K562 (cell line): Measurements from ENCODE around the gene ATIC. TPM values are rescaled to one million over a fixed set of nuclear protein-coding genes. Genes with fewer than 3 reads are reported as not detected.

ENCODE experiments used
- ATAC-seq: fragments of 200-7000 bp; cut with Tn5 transposase; 3 replicates; pipeline ENCODE4 v1.9.1; 2020; ENCODE audit warnings: moderate library complexity
- BruUV-seq: library from RNA; stranded (reverse); fragments of 400-500 nt; replicated peaks from 2 replicates; lab custom pipeline; 2021; lab: Mats Ljungman, UMichigan
- CTCF ChIA-PET: fragments of 300-600 bp; formaldehyde crosslinking; extraction: SDS; loops from one replicate; lab custom pipeline; 2021; ENCODE audit warnings: low intra/inter-chr PET ratio; lab: Yijun Ruan, JAX
- POLR2A ChIA-PET: fragments of 300-600, 350-650 bp; sonication (Branson Sonifier 250); formaldehyde crosslinking; extraction: SDS; loops from one replicate; lab custom pipeline; 2021; ENCODE audit warnings: antibody characterized with exemption, inconsistent platforms; lab: Yijun Ruan, JAX
- DNase-seq, 4 experiments: peaks; one replicate each; pipeline versions ENCODE4 v3.0.0 to v3.0.0-alpha.2; 2011 to 2018; ENCODE audit warnings: low spot score in 3 of 4, mixed read lengths in 3 of 4; ENCODE audit errors: extremely low read depth in 1 of 4
- FAIRE-seq: peaks from 2 replicates; lab custom pipeline; 2011; peaks lifted over from hg19 to GRCh38; lab: Jason Lieb, UNC
- H2AFZ ChIP-seq: 2 replicates; pipeline ENCODE4 v1.6.0; 2011; ENCODE audit warnings: low read depth, low read length, control low read depth, inconsistent platforms
- H3K27ac ChIP-seq: fragments of 200-600 bp; 3 replicates; pipeline ENCODE4 v1.8.0; 2011; ENCODE audit warnings: low read depth, mild to moderate bottlenecking, control low read depth, inconsistent platforms, low read length, moderate library complexity, mixed read lengths; ENCODE audit errors: extremely low read depth
- H3K27me3 ChIP-seq, 2 experiments: fragments of 300-600 bp in 1 of 2; 2 replicates in 1 of 2; 3 replicates in 1 of 2; pipeline versions ENCODE4 v1.6.0 to v1.8.0; 2011; ENCODE audit warnings: inconsistent platforms in 2 of 2, low read length in 2 of 2, mild to moderate bottlenecking in 1 of 2, mixed read lengths in 1 of 2, moderate library complexity in 1 of 2; ENCODE audit not compliant: control insufficient read depth in 2 of 2, insufficient read depth in 2 of 2
- H3K36me3 ChIP-seq: fragments of 300-600 bp; 3 replicates; pipeline ENCODE4 v1.8.0; 2011; ENCODE audit warnings: mild to moderate bottlenecking, low read length, inconsistent platforms; ENCODE audit not compliant: control insufficient read depth, insufficient read depth
- H3K4me1 ChIP-seq, 2 experiments: fragments of 200-600 bp in 1 of 2; replicated peaks in 1 of 2; 2 replicates in 1 of 2; 3 replicates in 1 of 2; pipeline versions ENCODE4 v1.5.1 to v1.8.0; 2011; ENCODE audit warnings: inconsistent platforms in 2 of 2, low read length in 2 of 2, mild to moderate bottlenecking in 1 of 2, mixed read lengths in 1 of 2, moderate library complexity in 1 of 2; ENCODE audit not compliant: control insufficient read depth in 2 of 2, insufficient read depth in 2 of 2
- H3K4me2 ChIP-seq: 2 replicates; pipeline ENCODE4 v1.6.1; 2011; ENCODE audit warnings: low read length, control low read depth, inconsistent platforms, mixed read lengths; ENCODE audit not compliant: insufficient read depth
- H3K4me3 ChIP-seq: fragments of 200-600 bp; sonication (generic), shearing (Covaris generic); 2 replicates; pipeline ENCODE4 v1.5.1; 2016; ENCODE audit warnings: control low read depth, inconsistent platforms
- H3K79me2 ChIP-seq: fragments of 200-600 bp; 3 replicates; pipeline ENCODE4 v1.8.0; 2011; ENCODE audit warnings: low read length, inconsistent platforms; ENCODE audit not compliant: control insufficient read depth, insufficient read depth
- H3K9ac ChIP-seq, 2 experiments: 2 replicates each; pipeline versions ENCODE4 v1.6.0 to v1.6.1; 2011; ENCODE audit warnings: low read depth in 2 of 2, low read length in 2 of 2, control low read depth in 1 of 2, inconsistent platforms in 1 of 2, mild to moderate bottlenecking in 1 of 2, mixed read lengths in 1 of 2; ENCODE audit not compliant: insufficient read depth in 1 of 2
- H3K9me1 ChIP-seq: one replicate; pipeline ENCODE4 v1.6.0; 2011; ENCODE audit warnings: inconsistent platforms, mild to moderate bottlenecking, low read length, moderate library complexity; ENCODE audit not compliant: control insufficient read depth, insufficient read depth
- H3K9me3 ChIP-seq: replicated peaks from 2 replicates; pipeline ENCODE4 v1.5.1; 2011; ENCODE audit warnings: low read depth, low read length, inconsistent platforms; ENCODE audit not compliant: control insufficient read depth, insufficient read depth
- H4K20me1 ChIP-seq: replicated peaks from 2 replicates; pipeline ENCODE4 v1.6.1; 2011; ENCODE audit warnings: low read length, inconsistent platforms, mixed read lengths; ENCODE audit not compliant: control insufficient read depth, insufficient read depth
- BCOR ChIP-seq: fragments of 450-650 bp; IDR thresholded peaks from 2 replicates; pipeline ENCODE4 v1.6.1; 2016
- CCNT2 ChIP-seq: IDR thresholded peaks from 2 replicates; pipeline ENCODE4 v1.6.1; 2011; ENCODE audit warnings: borderline replicate concordance, low read depth, mild to moderate bottlenecking, moderate library complexity, mixed read lengths, low read length; ENCODE audit not compliant: insufficient read length; ENCODE audit errors: extremely low read depth
- FOXK2 ChIP-seq, 2 experiments: fragments of 450-650 bp; IDR thresholded peaks in 1 of 2; conservative IDR thresholded peaks in 1 of 2; 2 replicates each; pipeline ENCODE4 v1.6.1; 2016; ENCODE audit warnings: low read depth in 2 of 2, mild to moderate bottlenecking in 1 of 2
- IRF1 ChIP-seq: sonication (generic); formaldehyde crosslinking; IDR thresholded peaks from 2 replicates; pipeline ENCODE4 v1.8.0; 2022; ENCODE audit warnings: missing genetic modification reagents, mild to moderate bottlenecking, borderline replicate concordance
- KAT2B ChIP-seq: IDR thresholded peaks from one replicate; pipeline ENCODE4 v1.6.1; 2012; ENCODE audit warnings: low read depth, mild to moderate bottlenecking, control low read depth, inconsistent platforms, low read length, moderate library complexity
- KLF10 ChIP-seq: fragments of 250-450 bp; sonication (Bioruptor Pico); IDR thresholded peaks from 2 replicates; pipeline ENCODE4 v1.6.1; 2021; ENCODE audit warnings: matching md5 sums
- MCM5 ChIP-seq: fragments of 450-650 bp; IDR thresholded peaks from 2 replicates; pipeline ENCODE4 v1.6.1; 2016; ENCODE audit warnings: low read depth
- MYC ChIP-seq, 2 experiments: fragments of 250-450 bp in 1 of 2; sonication (Bioruptor Pico) in 1 of 2; IDR thresholded peaks; 2 replicates each; pipeline versions ENCODE4 v1.5.1 to v1.6.1; 2012 to 2021; ENCODE audit warnings: low read depth in 2 of 2, borderline replicate concordance in 1 of 2, improper control_type of control experiment in 1 of 2, low read length in 1 of 2, mild to moderate bottlenecking in 1 of 2, moderate library complexity in 1 of 2
- SNRNP70 ChIP-seq: fragments of 200-400 bp; formaldehyde crosslinking; optimal IDR thresholded peaks from 2 replicates; pipeline ENCODE3; 2017; ENCODE audit warnings: low read depth, low read length
- SREBF1 ChIP-seq: fragments of 150-350 bp; IDR thresholded peaks from 2 replicates; pipeline ENCODE4 v1.6.1; 2014; ENCODE audit warnings: antibody characterized with exemption, low read depth, low read length, borderline replicate concordance
- WGBS: fragments of 100-300 bp; shearing (Covaris generic); methylation state at CpG from one replicate; pipeline ENCODE4 v1.1.6; 2016; ENCODE audit warnings: low coverage, mixed read lengths; ENCODE audit not compliant: insufficient coverage; ENCODE audit errors: missing lambda C conversion rate; 5-methylcytosine and 5-hydroxymethylcytosine counted together
- in situ Hi-C: fragments of 300-500 bp; cut with MboI; formaldehyde crosslinking; loops from 4 replicates; pipeline ENCODE4 v1.15.0; 2018; ENCODE audit warnings: inconsistent platforms, mixed read lengths
- intact Hi-C: fragments of 100-400 bp; cut with micrococcal nuclease; formaldehyde crosslinking; loops from 2 replicates; pipeline ENCODE4 v1.14.2; 2022
- polyA plus RNA-seq, 8 experiments: library from polyadenylated mRNA; depleted of rRNA in 4 of 8; stranded (reverse) in 5 of 8; unstranded in 3 of 8; fragments of >200 nt; fragmentation: Nextera tagmentation in 2 of 8; fragmentation: Illumina TruSeq in 1 of 8; extraction: Ambion mirVana in 2 of 8; extraction: Trizol in 1 of 8; gene quantifications; 2 replicates each; pipeline versions ENCODE4 v1.2.1 to v1.2.3, GENCODE V29; 2011 to 2014; ENCODE audit warnings: inconsistent platforms in 1 of 8, missing spikeins in 1 of 8
- total RNA-seq, 7 experiments: library from RNA; depleted of rRNA in 6 of 7; stranded (reverse); fragments of >200 nt in 6 of 7; fragmentation: Illumina TruSeq in 2 of 7; extraction: Trizol in 2 of 7; gene quantifications; 2 replicates each; pipeline versions ENCODE4 v1.2.1 to v1.2.3, GENCODE V29; 2011 to 2021; ENCODE audit warnings: low replicate concordance in 1 of 7
- TF ChIP-seq, protein P1 (sequence below): sonication (generic); formaldehyde crosslinking; IDR thresholded peaks from 2 replicates; pipeline ENCODE4 v1.8.1; 2023; ENCODE audit warnings: mild to moderate bottlenecking, missing genetic modification reagents

The ATIC gene
- total and polyA plus RNA-seq, 9 of the 15 experiments (the other 6 are each of a cell fraction or from before 2014, with no cell fraction given) = 45.6 to 480 (median 212) TPM

DNA sequence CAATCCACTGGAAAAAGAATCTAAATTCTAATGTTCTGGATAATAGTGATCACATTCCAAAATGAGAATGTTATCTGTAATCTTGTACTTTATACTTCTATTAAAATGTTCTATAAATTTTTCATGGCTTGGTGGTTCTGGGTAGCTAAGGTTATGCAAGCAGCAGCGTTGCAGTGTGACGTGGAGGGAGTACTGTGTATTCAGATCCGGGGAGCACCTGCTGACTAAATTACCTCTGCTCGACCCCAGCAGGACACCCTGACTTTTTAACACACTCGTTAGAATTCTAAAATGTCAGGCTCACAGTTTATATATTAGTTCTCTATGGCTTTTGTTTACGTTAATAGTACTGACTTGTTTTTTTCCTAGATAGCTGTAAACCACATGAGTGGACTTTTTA lies 13.0 kb downstream of the ATIC start:
- peaks cover 85% of the 10 kb centered on the region for H3K36me3 ChIP-seq
- POLR2A ChIA-PET = interaction anchor here (1.2 kb wide), 1 partner anchor 10 kb away, joined by 3 read pairs; no protein-coding TSS in a partner anchor

More for the DNA sequence above, 13.0 kb downstream of the ATIC start:
- no peak for TF ChIP-seq MYC (IDR thresholded peaks at IDR 0.05; ENCODE audit: low read depth, low read length)
- TF ChIP-seq MYC (CRISPR knock-in tag; IDR thresholded peaks at IDR 0.05; ENCODE audit: borderline replicate concordance, low read depth) = no peak
- no peak for TF ChIP-seq FOXK2 (conservative IDR thresholded peaks at IDR 0.05 in 1 of 2, IDR thresholded peaks at IDR 0.05 in 1 of 2; ENCODE audit: low read depth in 2 of 2)
- TF ChIP-seq SREBF1 = no peak
- TF ChIP-seq, protein P1, sequence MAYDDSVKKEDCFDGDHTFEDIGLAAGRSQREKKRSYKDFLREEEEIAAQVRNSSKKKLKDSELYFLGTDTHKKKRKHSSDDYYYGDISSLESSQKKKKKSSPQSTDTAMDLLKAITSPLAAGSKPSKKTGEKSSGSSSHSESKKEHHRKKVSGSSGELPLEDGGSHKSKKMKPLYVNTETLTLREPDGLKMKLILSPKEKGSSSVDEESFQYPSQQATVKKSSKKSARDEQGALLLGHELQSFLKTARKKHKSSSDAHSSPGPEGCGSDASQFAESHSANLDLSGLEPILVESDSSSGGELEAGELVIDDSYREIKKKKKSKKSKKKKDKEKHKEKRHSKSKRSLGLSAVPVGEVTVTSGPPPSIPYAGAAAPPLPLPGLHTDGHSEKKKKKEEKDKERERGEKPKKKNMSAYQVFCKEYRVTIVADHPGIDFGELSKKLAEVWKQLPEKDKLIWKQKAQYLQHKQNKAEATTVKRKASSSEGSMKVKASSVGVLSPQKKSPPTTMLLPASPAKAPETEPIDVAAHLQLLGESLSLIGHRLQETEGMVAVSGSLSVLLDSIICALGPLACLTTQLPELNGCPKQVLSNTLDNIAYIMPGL (CRISPR knock-in tag) = no peak
- TF ChIP-seq SNRNP70 = no peak
- TF ChIP-seq IRF1 = no peak
- TF ChIP-seq KLF10 (CRISPR knock-in tag) = no peak
- TF ChIP-seq CCNT2 = no peak
- TF ChIP-seq MCM5 = no peak
- no peak for TF ChIP-seq KAT2B
- TF ChIP-seq BCOR = no peak
- TF ChIP-seq, all 486 proteins: peak for 0
- no peak overlapping the region for H3K27ac ChIP-seq
- 88% methylated on average over 6 of the region's 6 CpGs for WGBS
- H2AFZ ChIP-seq = no peak overlapping the region
- H3K4me3 ChIP-seq = no peak overlapping the region
- FAIRE-seq (no peak), ATAC-seq (no peak), DNase-seq (no peak)
- no peaks in the 10 kb centered on the region for H4K20me1 ChIP-seq
- in situ Hi-C loops = no loop called here
- no peak overlapping the region for H3K9ac ChIP-seq
- BruUV-seq = no TSS peak
- no peaks in the 10 kb centered on the region for H3K27me3 ChIP-seq
- peaks cover 0 to 4% of the 10 kb centered on the region in 2 experiments; a peak in 3 of 5 replicates for H3K4me1 ChIP-seq
- intact Hi-C loops = loop anchor here (5.0 kb wide), 1 partner anchor 38 kb away; no protein-coding TSS in a partner anchor
- CTCF ChIA-PET = no interaction called here
- no peaks in the 10 kb centered on the region for H3K9me3 ChIP-seq
- H3K9me1 ChIP-seq = no peaks in the 10 kb centered on the region
- H3K79me2 ChIP-seq = peaks cover 81% of the 10 kb centered on the region
- no peak overlapping the region for H3K4me2 ChIP-seq
